ENCODE results near the gene SPEM2. TPM values are rescaled to one million over a fixed set of nuclear protein-coding genes. Genes with fewer than 3 reads are reported as not detected.

Gene SPEM2
- total and polyA plus RNA-seq, 4 donors = not detected

DNA sequence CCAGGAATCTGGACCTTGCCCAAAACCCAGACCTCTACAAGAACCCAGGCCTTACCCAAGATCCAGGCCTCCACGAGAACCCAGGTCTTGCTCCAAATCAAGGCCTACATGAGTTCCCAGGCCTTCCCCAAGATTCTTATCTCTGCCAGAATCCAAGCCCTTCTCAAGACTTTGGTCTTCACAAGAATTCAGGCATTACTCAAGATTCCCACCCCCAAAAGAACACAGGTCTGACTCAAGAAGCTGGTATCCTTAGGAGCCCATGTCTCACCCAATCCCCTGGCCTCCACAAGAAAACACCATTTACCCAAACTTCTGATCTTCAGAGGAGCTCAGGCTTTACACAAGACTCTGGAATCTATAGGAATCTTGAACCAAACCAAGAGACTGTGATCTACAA, 5.8 kb downstream of the SPEM2 start:
- Histone ChIP-seq H3K9me3 (ENCODE audit: control insufficient read depth in 4 of 4, insufficient read depth in 3 of 4, low read length in 3 of 4) (no peaks in the 10 kb centered on the region), H3K27me3 (ENCODE audit: control insufficient read depth in 3 of 3, insufficient read depth in 3 of 3, low read length in 2 of 3) (peaks cover 0 to 25% (median 9%) of the 10 kb centered on the region in 3 donors), H3K9ac (ENCODE audit: insufficient read depth in 1 of 2, low read length in 2 of 2) (no peak overlapping the region), H3K27ac (ENCODE audit: low read depth in 1 of 2, low read length in 1 of 2) (no peak overlapping the region), H3K4me1 (ENCODE audit: control insufficient read depth in 5 of 5, insufficient read depth in 5 of 5, low read length in 5 of 5) (peaks cover 0 to 7% (median 0%) of the 10 kb centered on the region in 5 donors), H3K36me3 (ENCODE audit: control insufficient read depth in 4 of 4, insufficient read depth in 4 of 4, low read length in 4 of 4) (no peaks in the 10 kb centered on the region), H3K4me3 (no peak overlapping the region)
- DNase-seq (no peak), ATAC-seq (ENCODE audit: insufficient read depth, low FRiP score) (no peak)
- TF ChIP-seq, protein P1, sequence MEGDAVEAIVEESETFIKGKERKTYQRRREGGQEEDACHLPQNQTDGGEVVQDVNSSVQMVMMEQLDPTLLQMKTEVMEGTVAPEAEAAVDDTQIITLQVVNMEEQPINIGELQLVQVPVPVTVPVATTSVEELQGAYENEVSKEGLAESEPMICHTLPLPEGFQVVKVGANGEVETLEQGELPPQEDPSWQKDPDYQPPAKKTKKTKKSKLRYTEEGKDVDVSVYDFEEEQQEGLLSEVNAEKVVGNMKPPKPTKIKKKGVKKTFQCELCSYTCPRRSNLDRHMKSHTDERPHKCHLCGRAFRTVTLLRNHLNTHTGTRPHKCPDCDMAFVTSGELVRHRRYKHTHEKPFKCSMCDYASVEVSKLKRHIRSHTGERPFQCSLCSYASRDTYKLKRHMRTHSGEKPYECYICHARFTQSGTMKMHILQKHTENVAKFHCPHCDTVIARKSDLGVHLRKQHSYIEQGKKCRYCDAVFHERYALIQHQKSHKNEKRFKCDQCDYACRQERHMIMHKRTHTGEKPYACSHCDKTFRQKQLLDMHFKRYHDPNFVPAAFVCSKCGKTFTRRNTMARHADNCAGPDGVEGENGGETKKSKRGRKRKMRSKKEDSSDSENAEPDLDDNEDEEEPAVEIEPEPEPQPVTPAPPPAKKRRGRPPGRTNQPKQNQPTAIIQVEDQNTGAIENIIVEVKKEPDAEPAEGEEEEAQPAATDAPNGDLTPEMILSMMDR (IDR thresholded peaks at IDR 0.05; ENCODE audit: control extremely low read depth, extremely low read depth) = no peak
- WGBS, 2 donors = 91 to 95% methylated on average over 1 of the region's 1 CpG

- H3K4me1 ChIP-seq (ENCODE audit: control insufficient read depth in 5 of 5, insufficient read depth in 5 of 5, low read length in 5 of 5) = peaks cover 0 to 12% (median 4%) of the 10 kb centered on the region in 5 donors
- ATAC-seq (ENCODE audit: insufficient read depth, low FRiP score) = no peak
- H3K27me3 ChIP-seq (ENCODE audit: control insufficient read depth in 3 of 3, insufficient read depth in 3 of 3, low read length in 2 of 3) = peaks cover 0 to 31% (median 12%) of the 10 kb centered on the region in 3 donors
- DNase-seq = no peak
- no peak overlapping the region for H3K4me3 ChIP-seq
- no peak overlapping the region for H3K27ac ChIP-seq (ENCODE audit: low read depth in 1 of 2, low read length in 1 of 2)
- H3K9ac ChIP-seq (ENCODE audit: insufficient read depth in 1 of 2, low read length in 2 of 2) = no peak overlapping the region
- 94% methylated on average over 11 of the region's 11 CpGs for WGBS, 2 donors
- H3K9me3 ChIP-seq (ENCODE audit: control insufficient read depth in 4 of 4, insufficient read depth in 3 of 4, low read length in 3 of 4) = no peaks in the 10 kb centered on the region
- no peaks in the 10 kb centered on the region for H3K36me3 ChIP-seq (ENCODE audit: control insufficient read depth in 4 of 4, insufficient read depth in 4 of 4, low read length in 4 of 4)
- TF ChIP-seq, protein P1 (IDR thresholded peaks at IDR 0.05; ENCODE audit: control extremely low read depth, extremely low read depth) = no peak
Measured at GRCh38 chr17:7432296-7432695, 6.9 kb downstream of the SPEM2 start.

GRCh38 chr17:7435676-7436555, 10.5 kb downstream of the SPEM2 start:
- TF ChIP-seq, protein P1 (IDR thresholded peaks at IDR 0.05; ENCODE audit: control extremely low read depth, extremely low read depth) = no peak
- Histone ChIP-seq H3K4me3 (peak overlapping the region; percentile 30), H3K9ac (ENCODE audit: insufficient read depth in 1 of 2, low read length in 2 of 2) (peak overlapping the region in 1 of 2 donors; percentile 17), H3K4me1 (ENCODE audit: control insufficient read depth in 5 of 5, insufficient read depth in 5 of 5, low read length in 5 of 5) (peaks cover 0 to 35% (median 13%) of the 10 kb centered on the region in 5 donors), H3K9me3 (ENCODE audit: control insufficient read depth in 4 of 4, insufficient read depth in 3 of 4, low read length in 3 of 4) (no peaks in the 10 kb centered on the region), H3K36me3 (ENCODE audit: control insufficient read depth in 4 of 4, insufficient read depth in 4 of 4, low read length in 4 of 4) (no peaks in the 10 kb centered on the region), H3K27ac (ENCODE audit: low read depth in 1 of 2, low read length in 1 of 2) (peak overlapping the region; percentile 39 to 76), H3K27me3 (ENCODE audit: control insufficient read depth in 3 of 3, insufficient read depth in 3 of 3, low read length in 2 of 3) (peaks cover 0 to 53% (median 33%) of the 10 kb centered on the region in 3 donors)
- DNase-seq (peak; percentile 31 to 48 (median 38)), ATAC-seq (ENCODE audit: insufficient read depth, low FRiP score) (peak; percentile 8)
- 6 to 7% methylated on average over 49 of the region's 49 CpGs for WGBS, 2 donors

Data from lung (tissue), 12 donors.